Measurements from ENCODE around the gene RAB21. TPM values are rescaled to one million over a fixed set of nuclear protein-coding genes. Genes with fewer than 3 reads are reported as not detected.
"Not testable (repeated sequence)": the region's sequence is repeated elsewhere in the genome, so short reads cannot be mapped to it uniquely, and the experiment has no call there.

RAB21 gene
- total RNA-seq, 1 donor from 2014 or later = 83.8 TPM

- Histone ChIP-seq H3K27ac (no peak overlapping the region), H3K4me1 (no peaks in the 10 kb centered on the region), H3K27me3 (no peaks in the 10 kb centered on the region), H3K9me3 (no peaks in the 10 kb centered on the region), H3K36me3 (no peaks in the 10 kb centered on the region), H3K4me3 (no peak overlapping the region)
- DNase-seq = no peak
- TF ChIP-seq CTCF (IDR thresholded peaks at IDR 0.05) = no peak
- intact Hi-C loops (cut with DNase I) = no loop called here
- ATAC-seq = no peak
Observed at GRCh38 chr12:71800177-71800576, 45.5 kb downstream of the RAB21 start.

GRCh38 chr12:71804505-71804904 is 49.8 kb downstream of the RAB21 start:
- Histone ChIP-seq H3K9me3 (no peaks in the 10 kb centered on the region), H3K4me3 (no peak overlapping the region), H3K27ac (no peak overlapping the region), H3K36me3 (no peaks in the 10 kb centered on the region), H3K27me3 (no peaks in the 10 kb centered on the region), H3K4me1 (no peaks in the 10 kb centered on the region)
- intact Hi-C loops (cut with DNase I) = no loop called here
- TF ChIP-seq CTCF (IDR thresholded peaks at IDR 0.05) = no peak
- no peak for ATAC-seq
- DNase-seq = no peak

GRCh38 chr12:71810921-71811320 is 56.3 kb downstream of the RAB21 start:
- H3K27me3 ChIP-seq = no peaks in the 10 kb centered on the region
- H3K4me1 ChIP-seq = no peaks in the 10 kb centered on the region
- H3K9me3 ChIP-seq = no peaks in the 10 kb centered on the region
- no peaks in the 10 kb centered on the region for H3K36me3 ChIP-seq
- intact Hi-C loops (cut with DNase I) = no loop called here
- no peak overlapping the region for H3K4me3 ChIP-seq
- no peak for DNase-seq
- no peak overlapping the region for H3K27ac ChIP-seq
- no peak for ATAC-seq
- TF ChIP-seq CTCF (IDR thresholded peaks at IDR 0.05) = no peak

GRCh38 chr12:71815242-71815641 is 60.6 kb downstream of the RAB21 start:
- H3K27me3 ChIP-seq; intact Hi-C loops (cut with DNase I); ATAC-seq; DNase-seq; H3K4me1 ChIP-seq; H3K4me3 ChIP-seq; H3K9me3 ChIP-seq; H3K27ac ChIP-seq; H3K36me3 ChIP-seq: not testable (repeated sequence)

GRCh38 chr12:71822088-71822487 is 67.4 kb downstream of the RAB21 start:
- H3K4me1 ChIP-seq; H3K27ac ChIP-seq; H3K4me3 ChIP-seq; ATAC-seq; intact Hi-C loops (cut with DNase I); H3K27me3 ChIP-seq; DNase-seq; H3K9me3 ChIP-seq; H3K36me3 ChIP-seq: not testable (repeated sequence)

- intact Hi-C loops (cut with DNase I) = no loop called here
- H3K27ac ChIP-seq = no peak overlapping the region
- DNase-seq (no peak), ATAC-seq (no peak)
- H3K36me3 ChIP-seq = no peaks in the 10 kb centered on the region
- TF ChIP-seq CTCF (IDR thresholded peaks at IDR 0.05) = no peak
- no peaks in the 10 kb centered on the region for H3K27me3 ChIP-seq
- H3K4me3 ChIP-seq = no peak overlapping the region
- H3K9me3 ChIP-seq = no peaks in the 10 kb centered on the region
- no peaks in the 10 kb centered on the region for H3K4me1 ChIP-seq
Observed at GRCh38 chr12:71828813-71829212, 74.2 kb downstream of the RAB21 start.

GRCh38 chr12:71837356-71837755 is 82.7 kb downstream of the RAB21 start:
- Histone ChIP-seq H3K4me1 (peaks cover 14% of the 10 kb centered on the region), H3K4me3 (no peak overlapping the region), H3K27ac (no peak overlapping the region), H3K9me3 (no peaks in the 10 kb centered on the region), H3K36me3 (no peaks in the 10 kb centered on the region), H3K27me3 (no peaks in the 10 kb centered on the region)
- intact Hi-C loops (cut with DNase I) = no loop called here
- DNase-seq = no peak
- TF ChIP-seq CTCF (IDR thresholded peaks at IDR 0.05) = no peak
- no peak for ATAC-seq
